ENCODE results near the gene TIGD1.

The TIGD1 gene

GRCh38 chr2:232550354-232551249 is at the start of gene TIGD1, which contains the start of gene EIF4E2:
Gene TIGD1 (minus strand): TSS chr2:232550557. CDS start chr2:232549882, 675 bp downstream.
Gene EIF4E2 (plus strand): TSS chr2:232550689. CDS start chr2:232550725, 36 bp downstream.
- ATAC-seq (peak; percentile 97), DNase-seq (peak; percentile 93)

DNA sequence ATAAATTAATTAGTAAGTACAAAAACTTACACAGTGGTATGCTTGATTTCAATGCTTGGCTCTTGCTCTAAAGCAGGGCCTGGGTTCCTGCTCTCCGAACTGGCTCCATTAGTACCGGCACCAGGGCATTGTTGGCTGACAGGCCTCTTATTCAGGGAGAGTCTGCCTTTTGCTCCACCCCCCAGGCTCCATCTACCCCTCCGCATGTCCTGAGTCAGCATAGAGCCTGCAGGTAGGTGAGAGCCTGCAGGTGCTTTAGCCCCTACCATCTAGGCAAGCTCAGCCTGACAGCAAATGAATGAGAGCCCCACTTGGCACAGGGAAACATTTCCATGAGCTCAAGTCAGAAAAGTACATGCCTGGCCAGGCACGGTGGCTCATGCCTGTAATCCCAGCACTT is 47.9 kb upstream of the TIGD1 start:
- ATAC-seq (no peak), DNase-seq (no peak)

- DNase-seq (no peak), ATAC-seq (no peak)
These were observed 47.2 kb upstream of the TIGD1 start for GRCh38 chr2:232597362-232598079.

- no peak for DNase-seq
- no peak for ATAC-seq
These were observed 43.6 kb upstream of the TIGD1 start for GRCh38 chr2:232593982-232594381.

DNA sequence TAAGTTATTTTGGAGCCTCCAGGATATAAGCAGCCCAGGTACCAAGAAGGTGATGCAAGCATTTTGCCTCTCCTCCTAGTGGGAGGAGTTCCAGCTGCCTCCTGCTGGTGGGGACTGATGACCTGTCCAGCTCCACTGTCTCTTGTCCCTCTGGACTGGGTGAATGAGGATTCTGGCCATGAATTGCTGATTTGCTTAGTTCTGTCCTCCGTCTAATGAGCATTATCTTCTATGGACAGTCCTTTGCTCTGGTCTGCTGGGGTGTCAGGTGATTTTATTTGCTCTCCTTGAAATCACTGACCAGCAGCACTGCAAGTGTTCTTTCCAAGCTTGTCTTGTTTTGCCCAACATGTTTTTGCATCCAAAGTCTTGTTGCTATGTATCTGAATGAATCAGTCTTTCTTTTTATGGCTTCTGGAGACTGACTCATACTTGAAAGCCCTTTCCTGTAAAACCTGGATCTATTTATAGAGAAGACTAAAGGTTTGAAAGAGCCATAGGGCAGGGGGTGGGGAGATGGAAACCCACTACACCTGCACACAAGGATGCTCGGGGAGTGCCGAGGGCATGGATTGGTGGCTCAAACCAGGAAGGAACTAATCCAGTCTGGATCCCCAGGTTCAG is 42.5 kb upstream of the TIGD1 start:
- ATAC-seq = no peak

DNA sequence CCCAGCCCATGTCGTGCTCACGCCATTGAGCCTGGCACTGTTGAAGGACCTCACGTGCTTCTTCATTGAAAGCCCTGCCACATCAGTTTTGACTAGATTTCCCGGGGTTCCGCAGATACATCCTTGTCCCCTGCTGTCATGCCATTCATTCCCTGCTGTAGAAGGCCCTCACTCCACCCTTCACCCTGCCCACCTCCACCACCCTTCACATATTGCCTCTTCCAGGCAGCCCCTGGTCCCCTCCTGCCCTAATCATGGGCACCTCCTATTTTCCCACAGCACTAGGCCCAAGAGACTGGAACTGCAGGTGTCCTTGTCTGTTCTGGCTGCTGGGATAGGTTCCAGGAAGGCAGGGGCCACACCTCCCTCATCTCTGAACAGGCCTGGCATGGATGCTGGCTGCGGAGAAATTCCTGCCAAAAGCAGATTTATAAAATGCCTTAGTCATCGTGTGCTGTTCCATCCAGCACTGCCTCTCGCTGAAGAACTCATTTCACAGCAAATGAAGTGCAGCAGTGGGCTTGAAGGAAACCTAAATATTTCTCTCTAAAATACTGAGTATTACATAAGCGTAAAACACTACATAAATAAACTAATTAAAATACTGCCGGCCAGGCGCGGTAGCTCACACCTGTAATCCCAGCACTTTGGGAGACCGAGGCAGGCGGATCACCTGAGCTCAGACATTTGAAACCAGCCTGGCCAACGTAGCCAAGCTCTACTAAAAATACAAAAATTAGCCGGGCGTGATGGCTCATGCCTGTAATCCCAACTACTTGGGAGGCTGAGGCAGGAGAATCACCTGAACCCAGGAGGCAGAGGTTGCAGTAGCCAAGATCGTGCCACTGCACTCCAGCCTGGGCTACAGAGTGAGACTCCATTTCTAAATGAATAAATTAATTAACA is 38.6 kb upstream of the TIGD1 start:
- DNase-seq (no peak), ATAC-seq (no peak)

More for the DNA sequence above, 42.5 kb upstream of the TIGD1 start:
- no peak for DNase-seq

GRCh38 chr2:232588031-232588430 is 37.7 kb upstream of the TIGD1 start:
- DNase-seq (no peak), ATAC-seq (no peak)

GRCh38 chr2:232587512-232587911 is 37.2 kb upstream of the TIGD1 start:
- DNase-seq (no peak), ATAC-seq (no peak)

DNA sequence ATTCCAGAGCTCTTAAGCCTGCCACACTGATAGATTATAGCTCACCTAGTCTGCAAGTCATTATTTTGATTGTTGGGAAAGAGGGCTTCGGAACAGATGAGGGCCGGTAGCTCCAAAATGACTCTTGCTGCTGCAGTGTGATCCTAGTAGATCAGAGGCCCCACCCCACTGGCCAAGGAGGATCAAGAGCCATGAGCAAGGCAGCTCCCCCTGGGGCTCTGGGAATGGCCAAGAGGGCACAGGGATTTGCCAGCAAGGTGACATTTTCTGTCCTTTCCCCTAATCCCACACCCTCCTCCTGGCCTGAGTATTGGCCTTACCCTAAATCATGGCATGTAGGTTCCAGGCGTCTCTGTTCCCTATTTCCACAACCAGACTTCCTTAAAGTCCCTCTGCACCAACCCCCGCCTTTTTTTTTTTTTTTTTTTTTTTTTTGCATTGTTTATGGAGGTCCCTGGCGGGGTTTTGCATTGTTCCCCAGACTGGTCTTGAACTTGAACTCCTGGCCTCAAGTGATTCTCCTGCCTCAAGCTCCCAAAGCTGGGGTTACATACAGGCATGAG is 36.7 kb upstream of the TIGD1 start:
- DNase-seq (no peak), ATAC-seq (no peak)

DNA sequence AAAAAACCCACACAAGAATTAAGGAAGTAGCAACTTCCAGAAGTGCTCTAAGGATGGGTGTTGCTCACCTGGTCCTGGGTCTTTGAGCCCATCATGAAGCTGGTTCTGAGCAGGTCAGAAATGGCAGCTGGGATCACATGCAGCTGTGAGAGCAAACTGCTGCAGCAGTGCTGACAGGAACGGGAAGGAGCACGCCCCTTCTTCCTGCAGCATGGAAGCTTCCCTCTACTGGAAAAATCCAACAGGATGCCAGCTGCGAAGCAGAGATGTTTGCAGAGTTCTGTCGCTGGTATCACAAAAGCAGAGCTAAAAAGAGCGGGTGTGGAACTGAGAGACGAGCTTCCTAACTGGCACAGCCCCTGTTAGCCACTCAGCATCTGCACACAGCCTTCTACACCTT is 33.9 kb upstream of the TIGD1 start:
- DNase-seq (no peak), ATAC-seq (no peak)

DNA sequence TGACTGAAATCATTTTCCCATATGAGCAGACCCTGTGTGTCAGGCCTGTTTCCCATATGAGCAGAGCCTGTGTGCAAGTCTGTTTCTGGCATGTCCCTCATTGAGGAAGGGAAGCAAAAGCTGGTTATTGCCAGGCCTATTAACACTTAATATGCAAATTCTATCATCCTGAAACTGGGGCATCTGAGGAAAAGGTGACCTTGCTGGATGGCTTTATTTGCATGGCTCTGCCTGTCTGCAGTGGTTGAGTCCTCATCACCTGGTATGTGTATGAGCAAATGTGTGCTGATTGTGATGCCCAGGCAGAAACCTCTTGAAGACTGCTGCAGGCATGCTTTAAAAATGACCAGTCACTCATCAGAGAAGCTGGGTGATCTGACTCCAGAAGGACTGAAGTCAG is 31.4 kb upstream of the TIGD1 start:
- ATAC-seq (no peak), DNase-seq (no peak)

- DNase-seq = no peak
- no peak for ATAC-seq
These were observed 30.3 kb upstream of the TIGD1 start for GRCh38 chr2:232580648-232580981.

GRCh38 chr2:232578626-232579025 is 28.3 kb upstream of the TIGD1 start:
- ATAC-seq (no peak), DNase-seq (no peak)

DNA sequence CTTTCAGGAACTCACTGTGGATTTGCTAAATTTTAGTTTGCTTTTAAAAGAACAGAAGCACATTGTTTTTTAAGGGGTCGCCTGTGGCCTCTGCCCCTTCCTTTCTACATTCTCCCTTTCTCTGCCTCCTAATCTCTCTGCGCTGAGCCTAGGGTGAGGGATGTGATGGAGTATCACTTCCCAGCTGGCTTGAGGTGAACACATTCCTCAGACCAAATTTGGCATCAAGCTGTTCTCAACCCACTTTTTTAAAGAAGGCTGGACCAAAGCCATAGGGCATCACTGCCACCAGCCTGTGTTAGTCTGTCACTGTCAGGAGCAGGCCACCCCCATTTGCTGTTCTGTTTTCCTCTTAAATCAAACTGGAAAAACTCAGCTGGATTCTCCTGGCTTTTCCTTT is 27.5 kb upstream of the TIGD1 start:
- ATAC-seq (no peak), DNase-seq (no peak)

GRCh38 chr2:232576995-232577394 is 26.6 kb upstream of the TIGD1 start:
- DNase-seq = no peak
- no peak for ATAC-seq

- no peak for DNase-seq
- no peak for ATAC-seq
These were observed 25.0 kb upstream of the TIGD1 start for GRCh38 chr2:232575404-232575746.

- DNase-seq (no peak), ATAC-seq (no peak)
These were observed 24.5 kb upstream of the TIGD1 start for GRCh38 chr2:232574674-232575403.

DNA sequence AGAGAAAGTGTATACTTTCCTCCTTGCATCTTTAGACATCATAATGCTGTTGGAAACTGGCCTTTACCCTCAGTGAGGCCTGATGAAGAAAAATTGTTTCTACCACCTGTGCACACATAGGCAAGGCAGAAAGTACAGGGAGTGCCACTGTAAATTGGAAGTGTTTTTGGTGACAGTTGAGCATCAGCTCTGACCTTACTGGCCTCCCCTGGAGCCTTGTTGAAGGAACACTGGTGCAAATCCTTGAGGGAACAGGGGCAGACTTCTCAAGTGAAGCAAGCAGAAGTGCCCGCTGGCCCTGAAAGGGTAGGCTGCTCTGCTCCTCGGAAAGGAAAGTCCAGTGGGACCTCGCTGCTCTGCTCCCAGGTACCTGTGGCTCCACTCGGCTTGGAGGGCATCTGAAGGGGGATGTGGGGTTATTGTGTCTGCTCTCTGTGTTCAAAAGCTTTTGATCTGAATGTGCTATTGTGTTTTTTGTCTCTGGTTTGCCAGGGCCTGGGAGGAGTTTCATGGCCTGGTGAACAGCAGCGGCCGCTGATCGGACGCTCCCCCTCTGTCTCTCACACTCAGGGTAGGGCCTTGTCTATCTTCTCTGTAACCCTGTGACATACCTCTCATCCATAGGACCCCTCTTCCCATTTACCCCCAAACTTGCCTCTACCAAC is 23.5 kb upstream of the TIGD1 start:
- ATAC-seq (no peak), DNase-seq (no peak)

- no peak for DNase-seq
- ATAC-seq = no peak
These were observed 22.7 kb upstream of the TIGD1 start for GRCh38 chr2:232573042-232573441.

GRCh38 chr2:232571026-232571474 is 20.7 kb upstream of the TIGD1 start:
- DNase-seq = no peak

More at GRCh38 chr2:232571026-232571474, 20.7 kb upstream of the TIGD1 start:
- ATAC-seq = no peak
